ENCODE data around the gene MYO1E. TPM values are rescaled to one million over a fixed set of nuclear protein-coding genes. Genes with fewer than 3 reads are reported as not detected.

The MYO1E gene
- total and polyA plus RNA-seq, 2 of the 4 experiments (the other 2 are of a cell fraction), result 13.4 to 37.3 TPM

GRCh38 chr15:59276225-59277178, 96.2 kb downstream of the MYO1E start:
- H4K91ac ChIP-seq (ENCODE audit: insufficient read depth, low read depth, low read length), result no peak overlapping the region
- H2AFZ ChIP-seq (replicated peaks; ENCODE audit: low read length, poor library complexity), result no peak overlapping the region
- ATAC-seq (ENCODE audit: low read depth) (no peak), DNase-seq (no peak)
- no peaks in the 10 kb centered on the region for H3K4me1 ChIP-seq (ENCODE audit: control insufficient read depth, insufficient read depth, low read length)
- no peak for TF ChIP-seq USF2 (IDR thresholded peaks at IDR 0.05; ENCODE audit: low read depth, low read length)
- TF ChIP-seq MAZ (IDR thresholded peaks at IDR 0.05; ENCODE audit: borderline replicate concordance, low read depth, low read length), result no peak
- no peak for TF ChIP-seq NFE2L2 (IDR thresholded peaks at IDR 0.05; ENCODE audit: low read depth, low read length)
- no peak for TF ChIP-seq MXI1 (IDR thresholded peaks at IDR 0.05; ENCODE audit: borderline replicate concordance, low read depth, low read length)
- no peak for TF ChIP-seq RAD21 (IDR thresholded peaks at IDR 0.05; ENCODE audit: low read length)
- TF ChIP-seq POLR2A (IDR thresholded peaks at IDR 0.05; ENCODE audit: low read depth, low read length), result no peak
- ChIA-PET CTCF (no interaction called here), POLR2A (ENCODE audit: unreplicated experiment) (interaction anchor here (0.5 kb wide), 1 partner anchor 24 kb away, joined by 4 read pairs; no protein-coding TSS in a partner anchor)
- dilution Hi-C loops (cut with HindIII; ENCODE audit: low sequenced_read_pairs, unreplicated experiment), result no loop called here
- BruUV-seq (replicated peaks), result no TSS peak
- no peak overlapping the region for H2AK9ac ChIP-seq (replicated peaks; ENCODE audit: low read depth, low read length, poor library complexity)
- no peaks in the 10 kb centered on the region for H3K36me3 ChIP-seq (ENCODE audit: control insufficient read depth, insufficient read depth, low read length)
- H4K5ac ChIP-seq (ENCODE audit: low read depth, low read length), result no peak overlapping the region
- no peak overlapping the region for H3K14ac ChIP-seq (replicated peaks; ENCODE audit: low read depth, low read length)
- H3K18ac ChIP-seq (ENCODE audit: low read depth, low read length), result no peak overlapping the region
- peaks cover 3% of the 10 kb centered on the region for H4K20me1 ChIP-seq (ENCODE audit: insufficient read depth, low read length)
- H3K9me3 ChIP-seq (ENCODE audit: control insufficient read depth, insufficient read depth, low read length), result no peaks in the 10 kb centered on the region
- no peak overlapping the region for H2BK5ac ChIP-seq (ENCODE audit: low read depth, low read length, poor library complexity, severe bottlenecking)
- no peak overlapping the region for H2BK20ac ChIP-seq (ENCODE audit: low read depth, low read length)
- peaks cover 10% of the 10 kb centered on the region for H3K9me1 ChIP-seq (ENCODE audit: insufficient read depth, low read length)
- H3K23ac ChIP-seq (ENCODE audit: low read depth, low read length), result no peak overlapping the region
- H3K56ac ChIP-seq (ENCODE audit: extremely low read depth, insufficient read depth, low read length), result no peak overlapping the region
- no peak overlapping the region for H3K4ac ChIP-seq (ENCODE audit: low read depth, low read length)
- H3K27ac ChIP-seq (ENCODE audit: insufficient read depth, low read length), result no peak overlapping the region
- H2BK15ac ChIP-seq (ENCODE audit: low read depth, low read length), result no peak overlapping the region
- intact Hi-C loops (cut with micrococcal nuclease), result no loop called here
- no peak overlapping the region for H2BK120ac ChIP-seq (ENCODE audit: low read depth, low read length)
- H2AK5ac ChIP-seq (ENCODE audit: low read depth, low read length), result no peak overlapping the region
- no peaks in the 10 kb centered on the region for H3K27me3 ChIP-seq (ENCODE audit: control insufficient read depth, insufficient read depth, low read length)
- H3K79me1 ChIP-seq (ENCODE audit: low read depth in 1 of 2, low read length in 2 of 2), result peaks cover 66 to 68% of the 10 kb centered on the region in 2 experiments
- H3K4me2 ChIP-seq (ENCODE audit: low read depth, low read length), result no peak overlapping the region
- no peak overlapping the region for H3K9ac ChIP-seq (ENCODE audit: low read depth, low read length)
- 83% methylated on average over 1 of the region's 15 CpGs; no CpG with 5 or more reads in 1 of the 2 experiments for WGBS, 2 experiments (ENCODE audit: extremely low coverage in 2 of 2, insufficient read length in 1 of 2)
- no peak overlapping the region for H3K4me3 ChIP-seq (ENCODE audit: insufficient read depth, low read depth, low read length)
- H4K8ac ChIP-seq (ENCODE audit: low read depth in 2 of 2, low read length in 2 of 2), result no peak overlapping the region
- in situ Hi-C loops (cut with MboI; ENCODE audit: low sequenced_read_pairs), result no loop called here

Measured in IMR-90 (cell line).